SHP77 treated with DMSO at 0.1 percent for 48 hours (cell line): Measurements from ENCODE around the gene MRPL36.
A peak's percentile ranks its signal among the peaks of the same experiment; 100 is the strongest.

ENCODE experiments used
- DNase-seq: peaks from one replicate; lab custom pipeline; 2025; lab: John Stamatoyannopoulos, UW

MRPL36 gene

DNA sequence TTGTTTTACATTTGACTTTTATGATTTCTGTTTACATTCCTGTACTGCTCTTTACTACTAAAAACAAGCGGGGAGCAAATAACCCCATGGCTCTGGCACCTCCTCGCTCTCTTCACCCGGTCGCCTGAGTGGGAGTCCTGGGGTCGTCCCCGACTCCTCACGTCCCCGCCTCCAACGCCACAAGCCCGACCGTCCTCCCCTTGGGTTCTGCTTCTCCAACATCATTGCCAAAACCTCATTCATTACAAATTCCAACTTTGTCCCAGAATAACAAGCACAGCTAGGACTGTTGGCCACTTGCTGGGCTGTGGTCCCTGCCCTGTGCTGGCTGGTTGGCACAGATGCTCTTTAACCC, 35.1 kb downstream of the MRPL36 start:
- DNase-seq: no peak

DNA sequence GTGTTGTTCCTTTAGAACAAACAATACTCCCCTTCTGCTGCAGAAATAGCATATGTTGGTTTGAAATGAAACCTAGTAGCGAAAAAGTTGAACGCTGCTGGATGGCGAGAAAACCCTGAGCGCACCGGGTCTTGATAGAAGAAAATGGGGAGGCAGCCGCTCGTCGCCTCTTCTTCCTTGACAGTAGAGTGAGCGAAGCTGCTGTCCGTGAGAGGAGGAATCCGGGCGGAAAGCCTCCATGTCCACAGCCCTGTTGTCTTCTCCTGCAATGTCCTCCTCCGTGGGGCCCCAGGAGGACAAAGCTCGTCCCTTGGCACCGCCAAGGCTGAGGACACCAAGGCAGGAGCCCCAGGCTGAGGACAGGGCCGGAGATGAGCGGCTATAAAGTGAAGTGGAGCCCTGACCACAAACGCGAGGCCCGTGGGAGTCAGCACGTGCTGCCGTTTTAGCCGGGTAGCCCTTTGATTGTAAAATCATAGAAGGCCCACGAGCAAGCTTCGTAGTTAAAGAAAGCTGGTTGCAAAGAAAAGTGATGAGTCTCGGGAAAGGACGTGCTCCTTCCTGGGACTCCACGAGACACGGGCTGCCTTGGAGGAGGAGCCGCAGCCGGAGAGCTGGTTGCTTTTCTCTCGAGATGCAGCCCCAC, 35.6 kb downstream of the MRPL36 start:
- DNase-seq: no peak

DNA sequence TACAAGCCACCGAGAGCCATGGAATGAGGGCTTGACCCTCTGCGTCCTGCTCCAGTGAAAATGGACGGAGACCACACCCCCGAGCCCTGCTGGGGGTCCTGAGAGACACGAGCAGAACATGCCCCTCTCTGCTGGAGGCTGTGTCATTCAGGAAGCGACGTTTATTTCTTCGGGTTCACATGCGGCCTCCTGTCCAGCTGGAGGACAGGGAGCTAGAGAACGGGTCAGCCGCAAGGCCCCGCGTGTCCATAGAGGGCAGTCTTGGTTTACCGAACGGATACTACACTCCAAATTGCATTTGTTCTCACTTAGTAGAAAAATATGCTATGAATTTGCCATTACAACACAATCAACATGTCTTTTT, 36.1 kb downstream of the MRPL36 start:
- peak; percentile 3 for DNase-seq

DNA sequence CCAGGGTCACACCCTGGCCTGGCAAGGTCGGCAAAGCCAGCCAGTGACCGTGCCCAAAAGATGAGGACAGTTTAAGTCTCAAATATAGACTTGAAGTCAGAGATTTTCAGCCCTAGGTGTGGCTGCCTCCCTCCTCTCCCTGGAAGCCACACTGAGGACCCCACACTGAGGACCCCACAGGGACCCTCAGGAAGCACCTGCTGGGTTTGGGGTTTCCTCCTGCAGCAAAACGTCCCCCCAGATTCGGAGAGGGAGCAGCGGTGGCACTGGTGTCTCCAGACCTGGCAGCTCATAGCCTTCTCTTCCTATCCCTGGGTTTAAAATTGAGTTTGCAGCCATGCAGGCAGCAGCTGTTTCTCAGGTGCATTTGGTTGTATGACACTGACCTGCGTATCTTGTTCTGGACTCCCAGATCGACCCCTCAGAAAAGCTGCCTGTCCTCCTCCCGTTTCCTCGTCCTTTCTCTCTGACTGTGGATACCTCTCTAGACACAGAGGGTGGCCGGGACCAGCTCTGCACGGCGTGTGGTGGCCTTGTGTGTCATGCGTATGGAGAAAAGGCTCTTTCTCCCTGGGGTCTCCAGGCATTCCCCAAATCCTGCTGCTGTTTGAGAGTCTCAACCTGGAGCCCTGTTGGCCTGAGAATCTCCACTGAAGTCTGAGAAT, 36.6 kb downstream of the MRPL36 start:
- DNase-seq: no peak

DNA sequence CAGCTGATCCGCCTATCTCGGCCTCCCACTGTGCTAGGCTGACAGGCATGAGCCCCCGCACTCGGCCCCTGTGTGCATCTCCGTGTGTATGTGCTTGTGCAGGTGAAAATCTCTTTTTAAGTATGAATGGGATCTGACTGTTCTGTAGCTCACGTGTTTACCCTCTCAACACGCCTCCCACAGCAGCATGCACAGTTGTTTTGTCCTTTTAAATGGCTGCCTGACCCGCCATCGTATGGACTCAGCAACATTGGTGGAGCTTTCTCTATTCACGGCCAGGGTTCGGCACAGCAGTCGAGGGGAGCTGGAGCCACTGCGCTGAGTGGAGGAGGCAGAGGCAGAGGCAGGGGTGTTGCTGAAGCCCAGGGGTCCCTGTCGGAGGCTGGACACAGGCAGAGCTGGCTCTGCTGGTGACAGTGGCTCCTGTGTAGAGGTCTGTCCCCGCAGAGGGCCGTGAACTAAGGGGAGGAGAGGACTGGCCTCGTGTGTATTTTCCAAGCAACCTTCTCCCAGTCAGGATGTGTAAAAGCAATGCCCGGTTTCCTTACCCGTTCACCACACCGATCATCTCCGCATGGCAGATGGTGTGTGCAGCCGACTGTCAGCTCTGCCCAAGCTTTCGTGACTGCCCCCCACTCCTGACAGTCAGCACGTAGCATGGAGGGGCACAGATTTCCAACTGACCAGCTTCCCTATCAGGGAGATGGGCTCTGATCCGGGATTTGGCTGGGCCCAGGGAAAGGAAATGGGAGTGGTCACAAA, 37.3 kb downstream of the MRPL36 start:
- DNase-seq: no peak

DNA sequence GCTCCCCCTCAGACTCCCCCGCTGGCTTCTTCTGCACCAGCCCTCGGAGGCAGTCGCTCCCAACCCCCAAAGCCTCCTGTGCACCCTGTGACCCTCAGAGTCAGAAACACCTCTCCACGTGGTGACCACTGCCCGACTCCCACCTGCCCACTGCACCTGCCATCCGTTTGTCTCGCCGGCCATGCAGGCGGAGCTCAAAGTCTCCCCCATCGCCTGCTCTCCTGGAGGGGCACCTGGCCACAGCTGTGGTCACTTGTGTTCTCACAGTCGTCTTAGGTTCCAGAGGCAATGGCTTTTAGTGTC, 38.2 kb downstream of the MRPL36 start:
- no peak for DNase-seq

DNA sequence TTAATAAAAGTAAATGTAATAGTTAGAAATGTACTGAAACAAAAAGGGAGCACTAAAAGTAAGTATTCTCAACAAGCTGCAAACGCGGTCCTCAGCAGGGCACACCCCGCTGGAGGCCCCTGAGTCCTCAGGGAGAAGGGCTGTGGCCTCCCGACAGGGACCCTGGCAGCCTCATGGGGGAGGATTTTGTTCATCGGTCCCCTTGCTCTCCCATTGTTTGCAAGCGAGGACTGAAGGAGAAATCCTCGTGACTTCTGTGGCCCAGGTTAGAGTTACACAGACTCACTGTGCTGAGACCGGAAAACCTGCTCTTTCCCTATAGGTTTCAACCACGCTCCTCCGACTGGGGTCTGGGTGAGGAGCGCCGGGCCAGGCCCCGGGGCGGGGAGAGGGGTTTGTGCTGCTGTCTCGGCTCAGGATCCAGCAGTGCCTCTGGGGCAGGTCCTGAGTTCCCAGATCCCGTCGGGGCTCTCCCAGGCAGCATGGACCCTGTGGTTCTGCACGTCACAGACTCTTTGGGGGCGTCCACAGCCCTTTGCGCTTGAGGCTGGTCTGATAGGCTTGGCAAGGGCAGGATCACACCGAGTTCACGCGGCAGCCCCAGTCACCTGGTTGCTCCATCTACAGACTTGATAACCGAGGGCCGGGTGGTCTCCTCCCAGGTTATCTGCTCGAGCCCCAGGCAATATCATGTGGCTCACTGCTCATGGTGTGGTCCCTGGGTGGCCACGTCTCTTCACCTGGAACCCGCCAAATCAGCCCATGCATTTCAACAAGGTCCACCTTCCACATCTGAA, 38.8 kb downstream of the MRPL36 start:
- DNase-seq: no peak

DNA sequence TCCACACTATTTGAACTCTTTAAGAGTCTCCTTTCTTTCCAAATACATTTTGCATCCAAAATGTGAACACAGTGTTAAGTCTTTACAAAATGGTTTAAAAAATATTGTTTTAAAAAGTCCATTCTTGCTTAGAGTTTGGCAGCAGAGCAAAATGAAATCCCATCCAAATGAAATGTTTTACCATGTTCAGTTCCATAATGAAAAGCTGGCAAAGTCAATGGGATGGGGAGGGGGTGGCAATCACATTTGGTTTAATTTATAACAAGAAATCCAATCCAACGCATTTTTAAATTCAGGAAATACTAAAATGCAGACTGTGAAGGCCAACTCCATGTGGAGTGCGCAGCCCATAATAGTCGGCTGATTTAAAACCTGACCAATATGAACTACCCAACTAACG, 39.4 kb downstream of the MRPL36 start:
- no peak for DNase-seq

DNA sequence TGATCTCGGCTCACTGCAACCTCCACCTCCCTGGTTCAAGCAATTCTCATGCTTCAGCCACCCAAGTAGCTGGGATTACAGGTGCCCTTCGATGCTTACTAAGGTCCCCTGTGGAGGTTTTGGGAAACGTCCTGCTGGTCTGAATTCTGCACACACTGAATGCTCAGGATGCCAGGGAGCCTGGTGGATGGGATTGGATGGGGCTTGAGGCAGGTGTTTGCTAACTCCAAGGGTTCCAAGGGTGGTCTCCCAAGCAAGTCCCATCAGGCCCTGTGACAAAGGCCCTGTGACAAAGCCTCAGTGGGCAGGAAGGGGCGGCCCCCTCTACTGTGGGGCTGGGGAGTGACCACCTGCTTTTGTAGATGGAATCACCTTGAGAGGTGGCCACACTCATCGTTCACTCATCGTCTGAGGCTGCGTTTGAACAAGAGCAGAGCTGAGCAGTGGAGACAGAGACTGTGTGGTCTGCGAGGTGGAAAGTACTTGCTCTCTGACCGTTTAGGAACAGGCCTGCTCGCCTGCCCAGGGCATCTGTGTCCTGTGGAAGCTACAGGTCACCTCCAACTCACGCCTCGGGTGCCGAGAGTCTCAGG, 40.2 kb downstream of the MRPL36 start:
- no peak for DNase-seq

DNA sequence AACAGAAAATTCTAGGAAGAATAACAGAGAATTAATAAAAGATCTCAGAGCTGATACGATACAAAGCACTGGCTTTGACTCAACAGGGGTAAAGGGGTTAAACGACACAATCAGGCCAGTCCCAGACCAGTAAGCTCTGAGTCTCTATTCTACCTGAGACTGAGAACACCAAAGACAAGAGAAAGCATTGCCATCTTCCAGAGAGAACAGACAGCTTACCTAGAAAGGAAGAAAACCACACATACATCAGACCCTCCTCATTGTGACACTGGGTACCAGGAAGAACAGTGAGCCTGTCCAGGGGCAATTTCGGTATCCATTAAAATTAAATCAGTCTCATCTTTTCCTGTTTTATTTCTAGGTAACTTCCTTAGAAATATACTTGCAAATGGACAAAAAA, 41.1 kb downstream of the MRPL36 start:
- no peak for DNase-seq

DNA sequence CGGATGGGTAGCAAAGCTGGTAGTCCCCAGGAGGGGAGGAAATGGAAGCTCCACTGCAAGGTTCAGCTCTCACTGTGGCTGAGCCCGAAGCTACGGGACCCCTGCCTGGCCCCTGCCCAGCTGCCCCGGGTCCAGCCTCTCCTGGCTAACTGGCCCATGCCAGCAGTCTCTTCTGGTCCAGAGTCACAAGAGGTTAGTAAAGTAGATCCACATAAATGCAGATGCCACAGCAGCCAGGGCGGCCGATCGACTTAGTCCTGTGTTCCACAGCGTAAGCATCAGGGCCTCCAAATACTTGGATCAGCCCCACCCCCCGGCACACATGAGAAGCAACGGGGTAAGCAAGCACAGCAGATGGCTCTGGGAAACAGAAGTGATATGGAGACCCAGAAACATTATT, 42.1 kb downstream of the MRPL36 start:
- DNase-seq: no peak

DNA sequence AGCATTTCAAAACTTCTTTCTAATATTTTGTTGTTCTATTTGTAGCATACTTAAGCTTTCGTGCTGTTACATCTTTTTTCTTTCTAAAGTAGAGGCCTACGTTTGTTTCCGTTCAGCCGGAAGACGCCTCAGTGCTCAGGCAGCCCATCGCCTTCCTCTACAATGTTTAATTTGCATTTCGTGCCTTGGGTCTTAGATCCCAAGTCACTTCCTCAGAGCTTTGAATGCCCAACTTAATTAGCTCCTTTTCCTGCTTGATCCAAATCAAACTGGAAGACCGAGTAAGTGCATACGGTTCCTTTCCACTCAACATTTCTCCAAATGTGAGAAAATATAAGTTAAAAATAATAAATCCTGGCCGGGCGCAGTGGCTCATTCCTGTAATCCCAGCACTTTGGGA, 43.2 kb downstream of the MRPL36 start:
- DNase-seq: no peak

DNA sequence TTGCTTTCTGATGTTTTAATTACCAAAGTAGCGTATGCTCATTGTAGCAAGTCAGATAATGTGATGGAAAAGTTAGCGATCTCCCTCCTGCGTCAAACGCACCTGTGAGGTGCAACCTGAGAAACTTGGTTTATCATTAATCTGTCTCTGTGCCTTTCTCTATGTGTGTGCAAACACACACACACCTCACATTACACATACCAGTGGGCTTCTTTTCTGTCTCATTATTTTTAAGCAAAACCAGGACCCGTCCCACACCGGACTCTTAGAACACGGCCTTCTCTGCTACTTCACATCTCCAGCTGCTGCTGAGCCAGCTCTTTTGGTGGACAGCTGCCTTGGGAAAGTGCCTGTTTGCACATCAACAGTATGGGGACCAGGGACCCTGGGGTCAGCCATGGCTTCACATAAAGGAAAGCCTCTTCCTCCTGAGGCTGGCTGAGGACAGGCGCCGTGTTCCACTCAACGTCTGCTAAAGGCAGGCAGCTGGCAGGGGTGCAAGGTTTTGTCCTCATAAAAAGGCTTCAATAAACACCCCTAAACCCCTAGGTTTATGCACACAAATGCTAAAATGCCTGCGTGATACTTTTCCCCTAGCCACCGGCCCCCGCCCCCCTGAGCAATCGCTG, 44.2 kb downstream of the MRPL36 start:
- DNase-seq: no peak

DNA sequence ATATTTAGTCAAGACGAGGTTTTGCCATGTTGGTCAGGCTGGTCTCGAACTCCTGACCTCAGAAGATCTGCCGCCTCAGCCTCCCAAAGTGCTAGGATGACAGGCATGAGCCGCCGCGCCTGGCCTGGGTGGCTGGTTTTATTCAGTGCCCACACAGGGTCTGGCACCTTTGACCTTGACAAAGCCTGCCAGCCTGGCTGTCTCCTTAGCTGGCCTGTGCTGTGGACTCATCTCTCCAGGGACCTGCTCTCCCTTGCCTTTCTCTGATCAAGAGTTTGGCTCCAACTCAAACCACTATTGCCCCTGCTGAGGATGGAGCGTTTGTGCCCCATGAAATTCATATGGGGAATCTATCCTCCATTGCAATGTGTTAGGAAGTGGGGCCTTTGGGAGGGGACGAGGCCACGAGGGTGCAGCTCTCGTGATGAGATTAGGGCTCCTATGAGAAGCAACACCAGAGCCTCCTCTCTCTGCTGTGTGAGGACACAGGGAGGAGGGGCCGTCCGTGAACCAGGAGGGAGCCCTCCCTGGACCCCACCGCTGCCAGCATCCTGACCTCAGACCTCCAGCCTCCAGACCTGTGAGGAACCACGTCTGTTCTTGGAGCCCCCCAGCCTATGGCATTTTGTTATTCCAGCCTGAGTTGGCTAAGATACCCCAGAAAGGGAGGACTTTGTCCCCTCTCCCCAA, 45.0 kb downstream of the MRPL36 start:
- no peak for DNase-seq

DNA sequence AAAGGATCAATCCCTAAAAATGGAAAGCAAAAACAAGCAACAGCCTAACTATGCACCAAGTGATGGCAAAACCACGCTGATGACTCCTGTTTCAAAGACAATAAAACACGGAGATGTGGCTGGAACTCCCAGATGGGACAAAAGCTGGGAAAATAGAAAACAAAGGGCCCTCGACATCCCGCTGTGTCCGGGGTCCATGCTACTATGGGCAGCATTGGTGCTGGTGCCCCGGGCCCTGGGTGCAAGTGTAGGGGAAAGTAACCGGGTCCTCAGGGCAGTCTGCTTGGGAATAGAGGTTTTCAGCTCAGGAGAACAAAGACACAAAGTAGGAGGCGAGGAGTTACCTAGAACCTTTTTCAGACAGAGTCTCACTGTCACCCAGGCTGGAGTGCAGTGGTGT, 46.1 kb downstream of the MRPL36 start:
- DNase-seq: no peak

DNA sequence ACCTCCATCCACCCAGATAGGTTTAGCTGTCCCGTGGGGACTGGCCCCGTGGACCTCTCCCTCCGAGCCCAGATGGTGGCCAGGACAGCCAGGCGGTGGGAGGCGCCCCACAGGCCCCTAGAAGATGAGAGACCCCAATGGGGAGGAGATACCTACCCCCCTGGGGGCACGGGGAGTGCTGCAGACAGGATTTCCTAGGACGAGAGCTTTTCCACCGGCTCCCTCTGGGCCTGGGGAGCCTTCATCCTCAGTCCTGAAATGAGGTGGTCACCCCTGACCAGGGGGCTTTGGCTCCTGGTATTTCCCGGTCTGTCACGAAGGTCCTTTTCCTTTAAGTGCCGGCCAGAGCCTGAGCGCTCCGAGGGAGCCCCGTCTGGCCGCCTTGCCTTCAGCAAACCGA, 46.8 kb downstream of the MRPL36 start:
- DNase-seq: no peak

DNA sequence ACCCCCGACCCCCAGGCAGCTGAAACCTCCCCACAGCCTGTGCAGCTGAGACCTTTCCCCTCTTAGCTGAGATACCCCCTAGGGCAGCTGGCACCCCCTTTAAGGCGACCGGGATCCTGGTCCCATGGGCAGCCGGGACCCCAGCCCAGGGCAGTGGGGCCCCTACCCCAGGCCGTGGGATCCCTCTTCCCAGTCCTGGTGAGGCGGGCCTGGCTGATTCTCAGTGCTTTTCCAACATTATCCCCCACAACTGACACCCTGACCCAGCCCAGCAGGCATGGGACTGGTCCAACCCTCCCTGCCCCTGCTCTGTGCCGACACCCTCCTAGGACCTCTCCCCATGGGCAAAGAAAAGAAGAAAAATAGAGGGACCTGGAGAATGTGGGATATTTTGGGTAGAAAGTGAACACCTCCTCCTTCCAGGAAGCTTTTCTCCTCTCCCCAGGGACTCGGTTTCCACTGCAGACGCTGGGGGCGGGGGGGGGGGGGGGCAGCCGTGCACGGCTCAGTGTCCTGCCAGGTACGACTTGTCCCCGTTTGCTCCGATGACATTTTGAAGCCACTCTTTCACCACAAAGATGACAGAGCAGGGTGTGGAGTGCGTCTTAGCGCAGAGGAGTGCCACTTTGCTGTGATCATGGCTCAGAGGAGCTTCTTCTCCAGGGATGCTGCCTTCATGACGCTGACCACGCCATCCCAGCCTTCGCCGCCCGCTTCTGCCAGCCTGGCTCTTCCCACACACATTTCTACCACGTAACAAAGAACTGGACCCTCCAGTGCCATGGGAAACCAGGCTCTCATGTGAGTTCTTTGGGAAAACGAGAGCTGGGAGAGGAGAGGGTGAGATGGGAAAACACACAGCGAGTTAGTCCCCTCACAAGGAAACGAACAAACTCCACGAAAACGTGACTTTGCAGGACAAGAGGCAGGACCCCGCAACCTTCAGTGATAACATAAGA, 47.5 kb downstream of the MRPL36 start:
- no peak for DNase-seq

DNA sequence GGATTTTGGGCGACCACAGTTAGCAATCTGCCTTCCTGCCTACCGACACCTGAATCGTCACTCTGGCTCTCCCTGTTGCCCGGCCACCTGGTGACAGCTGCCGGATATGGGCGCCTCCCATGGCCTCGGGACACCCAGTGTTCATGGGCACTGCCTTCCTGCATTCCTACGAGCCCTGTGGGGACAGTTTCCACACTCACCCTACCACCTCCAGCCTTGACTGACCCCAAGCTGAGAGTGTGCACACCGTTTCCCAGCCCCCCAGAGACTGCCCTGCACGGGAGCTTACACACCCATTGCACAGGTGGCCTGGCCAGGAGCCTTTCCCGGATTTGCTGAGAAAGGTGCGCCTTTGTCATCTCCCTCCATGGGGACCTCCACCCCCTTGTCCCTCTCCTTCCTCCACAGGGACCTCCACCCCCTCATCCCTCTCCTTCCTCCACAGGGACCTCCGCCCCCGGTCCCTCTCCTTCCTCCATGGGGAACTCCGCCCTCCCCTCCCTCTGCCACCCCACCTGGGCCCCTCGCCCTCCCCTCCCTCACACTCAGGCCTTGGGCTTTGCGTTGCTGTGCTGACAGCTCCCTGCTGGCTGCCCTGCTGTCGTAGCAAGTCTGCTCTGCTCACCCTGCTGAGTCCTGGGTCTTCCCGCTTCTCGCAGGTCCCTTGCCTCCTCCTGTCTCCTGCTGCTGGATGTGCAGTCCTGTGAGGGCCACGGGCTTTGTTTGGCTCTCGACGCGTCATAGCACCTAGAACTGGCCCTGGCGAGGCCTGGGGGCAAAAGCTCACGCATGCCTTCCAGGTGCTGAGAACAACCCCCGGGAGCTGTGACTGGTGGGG, 48.4 kb downstream of the MRPL36 start:
- DNase-seq: no peak

DNA sequence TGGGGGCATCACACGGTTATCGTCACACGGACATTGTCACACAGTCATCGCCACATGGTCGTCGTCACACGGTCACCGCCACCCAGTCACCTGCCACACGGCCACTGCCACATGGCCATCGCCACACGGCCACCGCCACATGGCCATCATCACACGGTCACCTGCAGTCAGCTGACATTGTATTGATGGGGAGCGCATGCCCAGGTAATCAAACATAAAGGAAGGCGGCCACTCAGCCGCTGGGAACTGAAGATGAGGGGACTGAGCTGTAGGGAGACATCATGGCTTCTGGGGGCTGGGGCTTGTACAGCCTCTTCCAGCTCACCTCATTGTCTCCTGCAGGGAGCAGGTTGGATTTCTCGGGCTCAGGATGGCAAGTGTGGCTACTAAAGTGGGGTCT, 49.2 kb downstream of the MRPL36 start:
- DNase-seq: no peak
